IMR-90 (cell line): Measurements from ENCODE around the gene PSORS1C2. TPM values are rescaled to one million over a fixed set of nuclear protein-coding genes. Genes with fewer than 3 reads are reported as not detected.

Source experiments
- ATAC-seq: fragments of 200-7000 bp; cut with Tn5 transposase; 2 replicates; pipeline ENCODE4 v1.9.1; 2020; ENCODE audit warnings: low read depth, mild to moderate bottlenecking, moderate library complexity
- BruUV-seq: library from RNA; stranded (reverse); fragments of 400-500 nt; replicated peaks from 2 replicates; lab custom pipeline; 2021; lab: Mats Ljungman, UMichigan
- CTCF ChIA-PET: fragments of 300-600 bp; formaldehyde crosslinking; extraction: SDS; loops from one replicate; lab custom pipeline; 2021; ENCODE audit warnings: antibody characterized with exemption; lab: Yijun Ruan, JAX
- POLR2A ChIA-PET: fragments of 300-600 bp; sonication (Branson Sonifier 250); formaldehyde crosslinking; loops from one replicate; lab custom pipeline; 2022; ENCODE audit warnings: antibody characterized with exemption; ENCODE audit not compliant: unreplicated experiment; lab: Charles Lee
- DNase-seq: peaks from one replicate; pipeline ENCODE4 v3.0.0; 2013
- H2AFZ ChIP-seq: replicated peaks from 2 replicates; pipeline ENCODE3; 2013; ENCODE audit warnings: low read length, mild to moderate bottlenecking; ENCODE audit not compliant: poor library complexity
- H2AK5ac ChIP-seq: 2 replicates; pipeline ENCODE4 v1.6.1; 2013; ENCODE audit warnings: low read depth, low read length, inconsistent platforms
- H2AK9ac ChIP-seq: replicated peaks from 2 replicates; pipeline ENCODE3; 2013; ENCODE audit warnings: mild to moderate bottlenecking, low read depth, low read length, moderate library complexity; ENCODE audit not compliant: poor library complexity
- H2BK120ac ChIP-seq: 2 replicates; pipeline ENCODE4 v1.6.1; 2013; ENCODE audit warnings: low read depth, low read length, inconsistent platforms
- H2BK15ac ChIP-seq: 3 replicates; pipeline ENCODE4 v1.6.1; 2013; ENCODE audit warnings: low read depth, low read length, inconsistent platforms
- H2BK20ac ChIP-seq: 2 replicates; pipeline ENCODE4 v1.6.1; 2013; ENCODE audit warnings: low read depth, mild to moderate bottlenecking, inconsistent platforms, low read length, moderate library complexity
- H2BK5ac ChIP-seq: 2 replicates; pipeline ENCODE4 v1.6.1; 2013; ENCODE audit warnings: mild to moderate bottlenecking, low read depth, low read length, inconsistent platforms; ENCODE audit not compliant: poor library complexity, severe bottlenecking
- H3K14ac ChIP-seq: replicated peaks from 2 replicates; pipeline ENCODE4 v1.6.1; 2013; ENCODE audit warnings: low read depth, low read length, inconsistent platforms
- H3K18ac ChIP-seq: 2 replicates; pipeline ENCODE4 v1.6.1; 2013; ENCODE audit warnings: low read depth, low read length, control low read depth
- H3K23ac ChIP-seq: 2 replicates; pipeline ENCODE4 v1.6.1; 2013; ENCODE audit warnings: low read depth, low read length, inconsistent platforms
- H3K27ac ChIP-seq: 2 replicates; pipeline ENCODE4 v1.5.1; 2013; ENCODE audit warnings: mild to moderate bottlenecking, control low read depth, low read length; ENCODE audit not compliant: insufficient read depth
- H3K27me3 ChIP-seq: 2 replicates; pipeline ENCODE4 v1.6.1; 2013; ENCODE audit warnings: low read length; ENCODE audit not compliant: control insufficient read depth, insufficient read depth
- H3K36me3 ChIP-seq: 2 replicates; pipeline ENCODE4 v1.6.1; 2013; ENCODE audit warnings: low read length, mixed read lengths; ENCODE audit not compliant: control insufficient read depth, insufficient read depth
- H3K4ac ChIP-seq: 2 replicates; pipeline ENCODE4 v1.6.1; 2013; ENCODE audit warnings: low read depth, low read length, inconsistent platforms
- H3K4me1 ChIP-seq: 2 replicates; pipeline ENCODE4 v1.6.1; 2013; ENCODE audit warnings: low read length, mixed read lengths; ENCODE audit not compliant: control insufficient read depth, insufficient read depth
- H3K4me2 ChIP-seq: 2 replicates; pipeline ENCODE4 v1.6.1; 2013; ENCODE audit warnings: low read depth, mild to moderate bottlenecking, control low read depth, low read length, moderate library complexity
- H3K4me3 ChIP-seq: 2 replicates; pipeline ENCODE4 v1.5.1; 2013; ENCODE audit warnings: low read depth, mild to moderate bottlenecking, control low read depth, low read length, moderate library complexity; ENCODE audit not compliant: insufficient read depth
- H3K56ac ChIP-seq: 2 replicates; pipeline ENCODE4 v1.6.1; 2013; ENCODE audit warnings: low read length, inconsistent platforms; ENCODE audit not compliant: insufficient read depth; ENCODE audit errors: extremely low read depth
- H3K79me1 ChIP-seq, 2 experiments: 2 replicates each; pipeline ENCODE4 v1.6.1; 2013; ENCODE audit warnings: low read length in 2 of 2, inconsistent platforms in 1 of 2, low read depth in 1 of 2
- H3K9ac ChIP-seq: 2 replicates; pipeline ENCODE4 v1.6.1; 2013; ENCODE audit warnings: low read depth, low read length, control low read depth
- H3K9me1 ChIP-seq: 2 replicates; pipeline ENCODE4 v1.6.1; 2013; ENCODE audit warnings: low read length, inconsistent platforms; ENCODE audit not compliant: insufficient read depth
- H3K9me3 ChIP-seq: 2 replicates; pipeline ENCODE4 v1.6.1; 2013; ENCODE audit warnings: low read length; ENCODE audit not compliant: control insufficient read depth, insufficient read depth
- H4K20me1 ChIP-seq: 2 replicates; pipeline ENCODE4 v1.6.1; 2013; ENCODE audit warnings: low read length, inconsistent platforms; ENCODE audit not compliant: insufficient read depth
- H4K5ac ChIP-seq: 2 replicates; pipeline ENCODE4 v1.6.1; 2013; ENCODE audit warnings: mild to moderate bottlenecking, low read depth, low read length, control low read depth
- H4K8ac ChIP-seq, 2 experiments: 2 replicates each; pipeline ENCODE4 v1.6.1; 2013; ENCODE audit warnings: low read depth in 2 of 2, low read length in 2 of 2, control low read depth in 1 of 2, inconsistent platforms in 1 of 2
- H4K91ac ChIP-seq: 2 replicates; pipeline ENCODE4 v1.6.1; 2013; ENCODE audit warnings: low read depth, low read length, inconsistent platforms; ENCODE audit not compliant: insufficient read depth
- MAZ ChIP-seq: IDR thresholded peaks from 2 replicates; pipeline ENCODE4 v1.6.1; 2012; ENCODE audit warnings: low read depth, mild to moderate bottlenecking, low read length, improper control_type of control experiment, moderate library complexity, borderline replicate concordance
- WGBS, 2 experiments: methylation state at CpG; one replicate each; pipeline versions ENCODE4 v1.1.5 to v1.1.7; 2013; ENCODE audit warnings: missing lambda C conversion rate in 2 of 2; ENCODE audit not compliant: insufficient read length in 1 of 2; ENCODE audit errors: extremely low coverage in 2 of 2; 5-methylcytosine and 5-hydroxymethylcytosine counted together
- dilution Hi-C: fragments of 300-500 bp; cut with HindIII; formaldehyde crosslinking; loops from one replicate; pipeline ENCODE4 v1.14.3; 2018; ENCODE audit warnings: low sequenced_read_pairs; ENCODE audit not compliant: unreplicated experiment
- in situ Hi-C: fragments of 300-500 bp; cut with MboI; formaldehyde crosslinking; loops from 3 replicates; pipeline ENCODE4 v1.14.3; 2019; ENCODE audit warnings: low sequenced_read_pairs, inconsistent platforms, mixed read lengths
- intact Hi-C: fragments of 100-400 bp; cut with micrococcal nuclease; formaldehyde crosslinking; loops from 2 replicates; pipeline ENCODE4 v1.10.0; 2022
- polyA plus RNA-seq, 3 experiments: library from polyadenylated mRNA; depleted of rRNA; stranded (reverse); fragments of >200 nt; gene quantifications; 2 replicates each; pipeline ENCODE4 v1.2.3, GENCODE V29; 2012; ENCODE audit warnings: low replicate concordance in 1 of 3
- total RNA-seq: library from RNA; depleted of rRNA; stranded (reverse); fragments of >200 nt; gene quantifications from 2 replicates; pipeline ENCODE4 v1.2.3, GENCODE V29; 2012

Gene PSORS1C2
- total and polyA plus RNA-seq, 2 of the 4 experiments (the other 2 are of a cell fraction), result not detected

DNA sequence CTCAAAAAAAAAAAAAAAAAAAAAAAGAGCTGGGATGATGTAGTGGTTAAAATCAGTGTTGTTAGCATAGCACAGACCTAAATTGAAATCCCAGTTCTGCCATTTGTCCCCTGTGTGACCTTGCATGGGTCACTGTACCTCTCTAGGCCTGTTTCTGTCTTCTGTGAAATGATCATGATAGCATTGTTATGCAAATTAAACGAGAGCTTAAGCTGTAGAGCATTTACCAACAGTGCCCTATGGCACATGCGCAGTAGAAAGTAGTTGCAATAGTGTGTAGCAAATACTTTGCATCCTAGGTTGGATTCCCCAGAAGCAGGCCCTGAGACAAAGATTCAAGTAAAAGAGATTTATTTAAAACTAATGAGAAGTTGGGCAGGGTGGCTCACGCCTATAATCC lies 7.3 kb downstream of the PSORS1C2 start:
- DNase-seq (no peak), ATAC-seq (no peak)
- H3K56ac ChIP-seq, result no peak overlapping the region
- H3K18ac ChIP-seq, result no peak overlapping the region
- H2BK15ac ChIP-seq, result no peak overlapping the region
- no peak overlapping the region for H2BK20ac ChIP-seq
- H3K4ac ChIP-seq, result no peak overlapping the region
- H3K79me1 ChIP-seq, result no peaks in the 10 kb centered on the region
- no peak overlapping the region for H4K91ac ChIP-seq
- H3K4me1 ChIP-seq, result no peaks in the 10 kb centered on the region
- H2BK120ac ChIP-seq, result no peak overlapping the region
- H2AFZ ChIP-seq, result no peak overlapping the region
- in situ Hi-C loops (no loop called here), dilution Hi-C loops (no loop called here), intact Hi-C loops (no loop called here)
- H3K36me3 ChIP-seq, result no peaks in the 10 kb centered on the region
- BruUV-seq, result no TSS peak
- no peak overlapping the region for H2AK5ac ChIP-seq
- H4K8ac ChIP-seq, result no peak overlapping the region
- ChIA-PET POLR2A (interaction anchor here (0.6 kb wide), 1 partner anchor 32 kb away, joined by 3 read pairs; no protein-coding TSS in a partner anchor), CTCF (no interaction called here)
- H2AK9ac ChIP-seq, result no peak overlapping the region
- no peaks in the 10 kb centered on the region for H3K9me3 ChIP-seq
- H3K23ac ChIP-seq, result no peak overlapping the region
- no peak overlapping the region for H3K4me3 ChIP-seq
- peaks cover 11% of the 10 kb centered on the region for H3K27me3 ChIP-seq
- no peak for TF ChIP-seq MAZ
- no peaks in the 10 kb centered on the region for H3K9me1 ChIP-seq
- WGBS, 2 experiments, result no CpG with 5 or more reads among the region's 3 CpGs
- H3K4me2 ChIP-seq, result no peak overlapping the region
- no peak overlapping the region for H3K27ac ChIP-seq
- H3K9ac ChIP-seq, result no peak overlapping the region
- H4K5ac ChIP-seq, result no peak overlapping the region
- H2BK5ac ChIP-seq, result no peak overlapping the region
- H3K14ac ChIP-seq, result no peak overlapping the region
- H4K20me1 ChIP-seq, result no peaks in the 10 kb centered on the region; the same call in 1 of the 2 replicates
